GM18517 (cell line): ENCODE results near the gene MAMDC4.
"Not testable (repeated sequence)": the region's sequence is repeated elsewhere in the genome, so short reads cannot be mapped to it uniquely, and the experiment has no call there.

Source experiments
- ATAC-seq: cut with Tn5 transposase; IDR thresholded peaks from one replicate; pipeline ENCODE4 v1.9.1; 2021; ENCODE audit warnings: mild to moderate bottlenecking, moderate library complexity; ENCODE audit not compliant: unreplicated experiment

The MAMDC4 gene

DNA sequence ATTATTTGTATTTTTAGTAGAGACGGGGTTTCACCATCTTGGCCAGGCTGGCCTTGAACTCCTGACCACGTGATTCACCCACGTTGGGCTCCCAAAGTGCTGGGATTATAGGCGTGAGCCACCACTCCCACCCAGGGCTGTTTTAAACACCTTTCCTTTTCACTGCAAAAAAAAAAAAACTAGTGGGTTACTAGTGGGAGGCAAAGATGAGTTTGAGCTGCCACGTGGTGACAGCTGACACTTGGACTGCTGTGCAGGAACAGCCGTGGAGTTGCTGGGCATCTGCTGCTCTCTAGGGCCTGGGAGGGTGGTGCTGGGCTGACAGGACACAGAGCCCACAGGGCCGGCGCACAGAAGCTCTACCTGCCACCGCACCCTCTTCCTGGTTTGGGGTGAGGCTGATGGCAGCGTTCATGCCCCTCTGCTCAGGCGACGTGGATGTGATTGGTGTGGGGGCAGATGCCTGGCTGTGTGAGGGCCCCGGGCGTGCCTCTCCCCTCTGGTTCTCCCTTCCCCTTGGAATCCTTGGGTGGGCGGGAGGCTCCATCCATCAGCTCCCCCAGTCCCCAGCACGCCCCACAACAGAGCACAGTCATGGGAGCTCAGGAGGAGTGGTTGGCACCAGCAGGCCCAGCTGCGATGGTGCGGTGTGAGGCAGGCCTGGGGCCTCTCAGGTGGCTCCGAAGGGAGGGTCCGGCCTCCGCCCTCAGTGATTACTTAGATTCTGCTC, 27.5 kb upstream of the MAMDC4 start:
- ATAC-seq: no peak

DNA sequence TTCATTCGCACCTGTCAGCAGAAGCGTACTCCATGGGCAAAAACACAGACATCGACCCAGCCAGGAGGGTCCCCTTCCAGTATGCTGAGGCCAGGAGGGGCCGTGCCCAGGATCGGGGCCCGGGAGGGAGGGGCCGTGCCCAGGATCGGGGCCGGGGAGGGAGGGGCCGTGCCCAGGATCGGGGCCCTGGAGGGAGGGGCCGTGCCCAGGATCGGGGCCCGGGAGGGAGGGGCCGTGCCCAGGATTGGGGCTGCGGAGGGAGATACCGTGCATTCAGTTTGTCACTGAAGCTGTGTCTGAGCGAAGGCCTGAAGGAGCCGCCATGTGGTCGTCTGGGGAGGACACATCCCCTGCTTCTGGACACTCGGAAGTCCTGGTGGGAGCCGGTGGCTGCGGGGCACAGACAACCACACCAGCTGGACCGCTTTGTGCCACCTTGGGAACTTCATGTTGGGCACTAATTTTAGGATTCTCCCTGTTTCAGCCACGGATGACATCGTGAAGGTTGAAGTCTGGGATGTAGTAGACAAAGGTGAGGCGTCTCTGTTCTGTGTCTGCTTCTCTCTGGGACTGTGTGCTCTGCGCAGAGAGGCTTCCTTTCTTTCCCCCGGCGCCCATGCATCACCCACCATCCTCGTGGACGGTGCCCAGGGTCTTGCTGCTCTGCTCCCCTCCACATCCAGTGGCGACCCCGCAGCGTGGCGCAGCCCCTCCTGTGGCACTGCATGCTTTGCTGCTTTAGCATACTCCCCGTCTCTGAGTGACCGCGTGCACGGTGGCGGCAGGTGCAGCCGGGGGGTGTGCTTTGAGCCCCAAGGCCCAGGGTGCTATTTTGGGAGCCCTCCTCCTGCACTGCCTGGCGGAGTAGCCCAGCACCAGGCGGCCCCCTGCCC, 26.6 kb upstream of the MAMDC4 start:
- no peak for ATAC-seq

DNA sequence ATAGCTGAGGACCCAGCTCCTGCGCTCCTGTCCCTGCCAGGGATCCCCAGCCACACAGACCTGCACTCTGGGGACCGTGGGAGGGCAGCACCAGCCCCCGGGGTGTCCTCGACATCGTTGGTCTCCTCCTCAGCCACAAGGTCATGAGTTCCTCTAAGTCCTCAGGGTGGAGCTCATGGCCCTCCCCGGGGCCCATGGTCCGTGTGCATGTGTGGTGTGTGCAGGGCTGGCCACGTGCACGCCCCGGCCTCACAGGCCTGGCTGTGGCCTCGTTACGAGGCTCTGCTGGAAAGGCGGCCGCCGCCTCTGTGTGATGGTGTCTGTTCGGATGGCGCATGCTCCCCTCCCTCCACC, 26.0 kb upstream of the MAMDC4 start:
- ATAC-seq: no peak

DNA sequence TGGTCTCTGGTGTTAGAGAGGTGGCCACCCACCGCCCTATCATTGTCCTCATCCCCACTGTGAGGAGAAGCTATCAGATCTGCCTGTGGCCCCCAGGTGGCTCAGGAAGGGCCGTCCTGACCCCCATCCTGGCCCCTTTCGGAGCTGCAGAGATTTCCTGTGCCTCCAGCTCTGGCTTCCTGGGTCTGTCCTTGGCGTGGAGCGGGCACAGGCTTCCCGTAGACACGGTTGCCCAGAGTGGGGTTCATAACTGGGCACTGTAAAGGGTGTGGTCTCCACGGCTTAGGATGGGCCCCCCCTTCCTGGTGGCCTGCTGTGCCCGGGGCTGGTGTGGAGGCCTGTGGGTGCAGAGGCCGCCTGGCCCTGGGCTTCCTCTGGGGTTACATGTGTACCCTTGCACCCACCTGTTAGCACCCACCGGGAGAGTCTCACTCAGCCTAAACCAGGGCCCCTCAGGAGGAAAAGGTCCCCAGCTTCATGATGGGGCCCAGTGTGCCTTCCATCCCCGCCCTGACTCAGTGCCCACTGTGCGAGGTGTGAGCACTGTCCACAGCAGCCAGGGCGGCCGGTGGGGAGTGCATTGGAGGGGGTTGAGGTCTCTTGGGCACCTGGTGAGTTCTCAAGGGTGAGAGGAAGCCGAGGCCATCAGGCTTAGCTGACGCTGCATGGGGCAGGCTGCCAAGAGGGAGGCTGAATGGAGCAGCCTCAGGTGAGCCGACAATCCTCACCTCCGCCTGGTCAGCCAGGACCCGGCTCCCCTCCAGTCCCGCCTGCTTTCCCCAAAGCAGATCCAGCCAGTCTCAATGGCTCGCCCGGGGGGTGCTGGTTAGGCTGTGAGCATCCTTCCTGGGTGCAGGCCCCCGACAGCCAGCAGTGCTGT, 25.2 kb upstream of the MAMDC4 start:
- ATAC-seq: no peak

DNA sequence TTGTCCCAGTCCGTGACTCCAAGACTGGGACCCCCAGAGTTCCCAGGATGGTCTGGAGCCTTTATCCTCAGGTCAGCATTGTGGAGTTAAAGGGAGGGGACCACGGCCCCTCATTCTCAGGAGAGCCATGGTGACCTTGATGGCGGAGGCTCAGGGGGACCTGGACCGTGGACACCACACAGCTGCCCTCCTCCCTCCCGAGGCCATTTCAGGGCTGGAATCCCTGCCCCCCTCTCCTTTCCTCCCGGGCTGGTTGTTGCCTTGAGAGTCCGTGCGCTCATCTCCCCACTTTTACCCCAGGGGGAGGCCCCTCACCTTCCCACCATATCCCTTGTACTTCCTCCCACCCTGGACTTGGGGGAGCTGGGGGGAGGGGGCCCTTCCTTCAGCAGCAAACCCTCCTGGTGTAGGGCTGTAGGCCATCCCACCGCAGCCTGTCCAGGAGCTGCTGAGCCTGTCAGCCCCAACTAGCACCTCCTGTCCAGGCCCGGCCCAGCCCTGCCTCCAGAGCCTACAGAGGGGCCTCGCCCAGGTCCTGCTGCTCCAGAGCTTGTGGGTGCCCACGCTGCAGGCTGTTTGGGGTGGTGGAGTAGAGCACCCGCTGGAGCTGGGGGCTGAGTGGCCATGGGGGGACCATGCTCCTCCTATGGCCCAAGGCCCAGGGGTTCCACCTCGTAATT, 24.2 kb upstream of the MAMDC4 start:
- no peak for ATAC-seq

DNA sequence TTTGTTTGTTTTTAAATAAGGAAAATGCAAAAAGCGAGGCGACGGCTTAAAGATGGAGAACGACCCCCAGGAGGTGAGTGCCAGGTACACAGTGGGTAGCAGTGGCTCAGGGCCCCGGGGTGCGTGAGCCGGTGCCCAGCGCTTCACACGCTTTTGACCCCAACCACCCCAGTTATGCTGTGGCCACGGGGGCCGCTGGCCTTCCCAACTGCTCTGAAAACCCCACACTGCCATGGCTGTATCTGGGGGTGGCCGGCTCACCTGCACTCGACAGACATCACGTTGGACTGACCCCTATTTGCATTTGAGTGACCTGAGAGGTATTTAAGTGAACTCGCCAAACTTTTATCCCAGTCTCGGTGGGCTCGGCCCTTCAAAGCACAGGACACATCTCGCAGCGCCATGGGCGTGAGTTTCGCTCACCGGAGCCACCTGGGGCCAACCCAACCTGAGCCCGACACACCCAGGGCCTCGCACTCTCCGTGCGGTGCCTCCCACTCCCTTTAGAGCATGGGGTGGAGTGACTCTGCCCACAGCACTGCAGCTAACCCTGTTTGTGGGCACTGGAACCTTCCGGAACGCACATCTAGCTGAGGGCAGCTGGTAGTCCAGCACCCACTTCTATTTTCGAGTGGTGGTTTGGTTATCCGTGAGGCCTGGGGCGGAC, 23.5 kb upstream of the MAMDC4 start:
- ATAC-seq: no peak

DNA sequence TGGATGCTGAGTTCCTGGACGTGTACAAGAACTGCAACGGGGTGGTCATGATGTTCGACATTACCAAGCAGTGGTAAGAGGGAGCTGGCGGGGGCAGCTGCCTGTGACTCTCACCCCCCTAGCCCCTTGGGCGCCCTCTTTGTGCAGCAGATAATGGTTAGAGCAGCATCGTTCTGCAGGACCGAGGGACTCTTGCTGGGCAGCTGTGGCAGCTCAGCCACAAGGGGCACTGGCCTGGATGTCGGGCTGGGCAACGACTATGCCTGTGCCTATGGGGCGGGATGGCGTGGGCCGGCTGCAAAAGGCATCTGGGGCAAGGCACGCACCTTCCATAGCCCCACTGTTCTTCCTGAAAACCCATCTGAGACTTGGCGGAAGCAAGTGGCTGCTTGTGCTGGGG, 22.7 kb upstream of the MAMDC4 start:
- no peak for ATAC-seq

- no peak for ATAC-seq
These were observed 21.9 kb upstream of the MAMDC4 start for GRCh38 chr9:136829981-136830885.

DNA sequence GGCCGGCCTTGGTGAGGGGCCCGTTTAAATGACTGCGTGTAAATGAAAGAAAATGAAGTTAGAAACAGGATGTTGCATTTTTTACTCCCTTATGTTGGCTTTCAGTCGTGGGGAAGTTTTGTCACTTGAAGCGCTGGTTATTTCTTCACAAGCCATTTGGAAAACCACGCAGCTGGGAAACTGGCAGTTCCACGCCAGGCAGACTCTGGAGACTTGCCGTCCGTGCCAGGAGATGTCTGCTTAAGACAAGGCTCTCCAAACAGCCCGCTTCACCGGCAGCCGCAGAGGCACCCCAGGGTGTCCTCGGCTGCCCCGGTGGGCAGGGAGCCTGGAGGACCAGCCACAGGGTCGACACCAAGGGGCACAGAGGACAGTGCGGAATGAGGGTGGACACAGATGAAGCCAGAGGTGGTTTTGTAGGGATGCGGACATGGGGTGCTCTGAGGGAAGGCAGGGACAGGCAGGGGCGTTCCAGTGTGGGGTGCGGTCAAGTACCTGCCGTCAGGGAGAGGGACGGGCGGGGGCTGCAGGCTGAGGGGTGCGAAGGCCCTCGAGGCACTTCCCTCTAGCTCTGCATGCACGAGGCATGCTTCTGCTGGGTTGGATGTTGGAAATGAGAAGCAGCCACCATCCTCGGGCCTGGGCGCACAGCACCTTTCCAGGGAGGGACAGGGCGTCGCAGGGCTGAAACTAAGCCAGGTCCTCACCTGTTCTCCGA, 21.0 kb upstream of the MAMDC4 start:
- ATAC-seq: no peak

GRCh38 chr9:136831720-136832104, 20.4 kb upstream of the MAMDC4 start:
- no peak for ATAC-seq

DNA sequence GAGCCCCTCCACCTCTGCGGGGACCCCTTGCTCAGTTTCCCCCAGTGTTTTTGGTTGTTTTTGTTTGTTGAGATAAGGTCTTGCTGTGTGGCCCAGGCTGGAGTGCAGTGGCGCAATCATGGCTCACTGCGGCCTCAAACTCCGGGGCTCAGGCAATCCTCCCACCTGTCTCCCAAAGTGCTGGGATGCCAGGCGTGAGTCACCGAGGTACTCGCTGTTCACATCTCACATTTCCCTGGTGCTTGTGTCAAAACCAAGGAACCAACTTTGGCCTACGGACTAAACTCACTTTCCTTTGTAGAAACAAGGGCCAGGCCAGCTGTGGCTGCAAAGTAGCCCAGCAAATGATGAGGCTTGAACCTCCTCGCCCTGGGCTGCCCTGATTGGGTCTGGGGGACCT, 19.6 kb upstream of the MAMDC4 start:
- no peak for ATAC-seq

- not testable (repeated sequence) for ATAC-seq
These were observed 18.6 kb upstream of the MAMDC4 start for GRCh38 chr9:136833381-136834048.

GRCh38 chr9:136835162-136835931, 16.8 kb upstream of the MAMDC4 start:
- no peak for ATAC-seq

DNA sequence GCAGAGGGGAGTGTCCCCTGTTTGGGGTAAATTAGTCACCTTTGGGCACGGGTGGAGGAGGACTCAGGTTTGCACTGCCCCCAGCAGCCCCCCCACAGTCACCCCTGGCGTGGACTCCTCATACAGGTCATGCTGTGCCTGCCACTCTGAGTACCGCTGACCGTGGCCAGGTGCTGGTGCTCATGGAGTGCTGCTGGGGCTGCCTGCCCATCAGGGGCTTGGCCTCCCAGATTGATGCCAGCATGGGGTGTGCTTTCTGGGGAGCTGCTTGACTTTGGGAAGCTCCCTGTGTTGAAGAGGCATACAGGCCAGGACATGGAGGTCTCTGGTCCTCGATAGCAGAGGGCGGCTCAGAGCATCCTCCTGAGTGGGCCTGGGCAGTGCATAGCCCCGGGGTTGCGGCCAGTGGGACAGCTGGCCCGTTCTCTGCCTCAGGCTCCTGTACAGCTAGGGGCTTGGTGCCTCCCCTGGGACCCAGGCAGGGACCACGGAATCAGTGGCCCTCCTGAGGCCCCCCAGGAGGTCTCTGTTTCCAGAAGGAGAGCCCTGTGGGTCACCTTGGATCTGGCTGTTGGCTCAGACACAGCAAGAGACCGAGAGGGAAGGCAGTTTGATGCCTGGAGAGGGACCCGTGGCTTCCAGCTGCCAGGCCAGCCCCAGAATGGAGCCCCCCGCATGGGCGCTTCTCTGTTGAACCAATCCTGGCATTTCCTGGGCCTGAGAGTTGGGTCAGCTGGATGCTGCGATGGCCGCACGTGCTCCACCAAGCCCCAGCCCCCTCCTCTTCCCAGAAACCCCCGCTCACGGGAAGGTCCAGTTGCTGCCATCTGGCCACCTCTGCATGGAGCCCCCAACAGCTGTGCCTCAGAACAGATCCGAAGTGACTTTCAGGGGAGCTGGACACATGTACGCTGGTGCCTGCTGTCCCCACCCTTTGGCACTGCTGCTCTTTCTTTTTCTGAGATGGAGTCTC, 15.9 kb upstream of the MAMDC4 start:
- no peak for ATAC-seq

DNA sequence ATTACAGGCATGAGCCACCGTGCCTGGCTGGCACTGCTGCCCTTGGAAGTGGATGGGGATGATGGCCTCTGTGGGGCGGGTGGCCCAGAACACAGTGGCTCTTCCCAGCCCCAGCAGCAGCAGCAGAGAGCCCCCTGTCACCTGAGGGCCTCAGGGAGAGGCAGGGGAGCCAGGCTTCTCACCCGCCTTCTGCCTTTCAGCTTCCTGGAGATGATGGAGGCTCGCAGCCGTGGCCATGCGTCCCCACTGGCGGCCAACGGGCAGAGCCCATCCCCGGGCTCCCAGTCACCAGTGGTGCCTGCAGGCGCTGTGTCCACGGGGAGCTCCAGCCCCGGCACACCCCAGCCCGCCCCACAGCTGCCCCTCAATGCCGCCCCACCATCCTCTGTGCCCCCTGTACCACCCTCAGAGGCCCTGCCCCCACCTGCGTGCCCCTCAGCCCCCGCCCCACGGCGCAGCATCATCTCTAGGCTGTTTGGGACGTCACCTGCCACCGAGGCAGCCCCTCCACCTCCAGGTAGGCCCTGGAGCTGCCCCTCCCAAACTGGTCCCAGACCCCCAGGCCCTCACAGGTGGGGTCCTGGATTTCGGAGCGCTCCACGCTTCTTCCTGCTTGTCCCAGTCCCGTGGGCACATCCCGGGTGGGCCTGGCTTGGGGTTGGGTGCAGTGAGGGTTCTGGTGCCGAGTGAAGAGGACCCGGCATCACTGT, 14.8 kb upstream of the MAMDC4 start:
- no peak for ATAC-seq
